Natural killer cell treated with Interleukin-12 subunit alpha and Interleukin-12 subunit beta and Interleukin-15 and Interleukin-18, amount 100 ng/mL, for 72 hours (primary cell): ENCODE measurements around the gene SEPTIN2. TPM values are rescaled to one million over a fixed set of nuclear protein-coding genes. Genes with fewer than 3 reads are reported as not detected.
A peak's percentile ranks its signal among the peaks of the same experiment; 100 is the strongest.
"Not testable (repeated sequence)": the region's sequence is repeated elsewhere in the genome, so short reads cannot be mapped to it uniquely, and the experiment has no call there.

Source experiments
- ATAC-seq, 2 donors: fragments of 150-1000 bp; cut with Tn5 transposase in 1 of 2; sonication (Bioruptor Pico), chemical (Tn5 transposase) in 1 of 2; 2 replicates each; pipeline ENCODE4 v1.10.0; 2021
- DNase-seq: peaks from one replicate; pipeline ENCODE4 v3.0.0; 2022; ENCODE audit warnings: low spot score
- H3K27ac Mint-ChIP-seq, 2 donors: 1 replicate in 1 of 2; 2 replicates in 1 of 2; pipeline ENCODE4 v1.8.0; 2022; ENCODE audit warnings: mixed read lengths in 2 of 2, mild to moderate bottlenecking in 1 of 2, moderate library complexity in 1 of 2
- H3K27me3 Mint-ChIP-seq, 2 donors: 1 replicate in 1 of 2; 2 replicates in 1 of 2; pipeline ENCODE4 v1.8.0; 2022; ENCODE audit warnings: mixed read lengths in 2 of 2
- H3K36me3 Mint-ChIP-seq: one replicate; pipeline ENCODE4 v1.8.0; 2022; ENCODE audit warnings: mixed read lengths
- H3K4me1 Mint-ChIP-seq, 2 donors: 1 replicate in 1 of 2; 2 replicates in 1 of 2; pipeline ENCODE4 v1.8.0; 2022; ENCODE audit warnings: low read depth in 2 of 2, mixed read lengths in 2 of 2, mild to moderate bottlenecking in 1 of 2
- H3K4me3 Mint-ChIP-seq: one replicate; pipeline ENCODE4 v1.8.0; 2022; ENCODE audit warnings: mixed read lengths
- H3K9me3 Mint-ChIP-seq: 2 replicates; pipeline ENCODE4 v1.8.0; 2022; ENCODE audit warnings: mixed read lengths
- total RNA-seq, 2 donors: library from RNA; stranded (reverse); gene quantifications; one replicate each; pipeline ENCODE4 v1.2.3, GENCODE V29; 2022

Gene SEPTIN2
- total RNA-seq, 2 donors from 2014 or later, result 246 to 264 TPM

GRCh38 chr2:241378816-241379215 is 63.1 kb downstream of the SEPTIN2 start:
- H3K9me3 Mint-ChIP-seq, result no peaks in the 10 kb centered on the region
- ATAC-seq, result no peak
- H3K4me1 Mint-ChIP-seq, result peaks cover 16 to 19% of the 10 kb centered on the region in 2 donors
- H3K27ac Mint-ChIP-seq, result no peak overlapping the region
- no peaks in the 10 kb centered on the region for H3K27me3 Mint-ChIP-seq
- no peak overlapping the region for H3K4me3 Mint-ChIP-seq
- H3K36me3 Mint-ChIP-seq, result peaks cover 11% of the 10 kb centered on the region
- DNase-seq, result no peak

- DNase-seq (no peak), ATAC-seq (no peak)
- Mint-ChIP-seq H3K4me3 (no peak overlapping the region), H3K36me3 (peaks cover 11% of the 10 kb centered on the region), H3K27me3 (no peaks in the 10 kb centered on the region), H3K4me1 (peaks cover 16 to 19% of the 10 kb centered on the region in 2 donors), H3K27ac (no peak overlapping the region), H3K9me3 (no peaks in the 10 kb centered on the region)
These were observed 64.1 kb downstream of the SEPTIN2 start for GRCh38 chr2:241379481-241380480.

- H3K4me1 Mint-ChIP-seq, result peaks cover 12 to 15% of the 10 kb centered on the region in 2 donors
- no peak for DNase-seq
These were observed 66.1 kb downstream of the SEPTIN2 start for GRCh38 chr2:241381872-241382271.

GRCh38 chr2:241385450-241385849 is 69.7 kb downstream of the SEPTIN2 start:
- ATAC-seq, H3K4me3 Mint-ChIP-seq, H3K9me3 Mint-ChIP-seq, DNase-seq, H3K36me3 Mint-ChIP-seq, H3K27ac Mint-ChIP-seq, H3K27me3 Mint-ChIP-seq: not testable (repeated sequence)
- H3K4me1 Mint-ChIP-seq, result peaks cover 11 to 12% of the 10 kb centered on the region in 2 donors

More at GRCh38 chr2:241381872-241382271, 66.1 kb downstream of the SEPTIN2 start:
- no peak for ATAC-seq
- H3K9me3 Mint-ChIP-seq, result no peaks in the 10 kb centered on the region
- H3K27me3 Mint-ChIP-seq, result no peaks in the 10 kb centered on the region
- H3K27ac Mint-ChIP-seq, result no peak overlapping the region
- peaks cover 7% of the 10 kb centered on the region for H3K36me3 Mint-ChIP-seq
- H3K4me3 Mint-ChIP-seq, result no peak overlapping the region

GRCh38 chr2:241386519-241386918 is 70.8 kb downstream of the SEPTIN2 start:
- Mint-ChIP-seq H3K27ac (no peak overlapping the region), H3K9me3 (no peaks in the 10 kb centered on the region), H3K36me3 (peaks cover 6% of the 10 kb centered on the region), H3K4me1 (peaks cover 14 to 18% of the 10 kb centered on the region in 2 donors), H3K4me3 (no peak overlapping the region), H3K27me3 (no peaks in the 10 kb centered on the region)
- DNase-seq, result no peak
- ATAC-seq, result no peak

GRCh38 chr2:241389697-241390096 is 74.0 kb downstream of the SEPTIN2 start:
- peaks cover 3 to 6% of the 10 kb centered on the region in 2 donors for H3K4me1 Mint-ChIP-seq
- no peak overlapping the region for H3K4me3 Mint-ChIP-seq
- H3K27me3 Mint-ChIP-seq, result no peaks in the 10 kb centered on the region
- DNase-seq (no peak), ATAC-seq (no peak)
- no peaks in the 10 kb centered on the region for H3K36me3 Mint-ChIP-seq
- no peaks in the 10 kb centered on the region for H3K9me3 Mint-ChIP-seq
- H3K27ac Mint-ChIP-seq, result no peak overlapping the region

GRCh38 chr2:241390301-241391206 is 74.8 kb downstream of the SEPTIN2 start:
- ATAC-seq (no peak), DNase-seq (no peak)
- no peaks in the 10 kb centered on the region for H3K9me3 Mint-ChIP-seq
- H3K4me1 Mint-ChIP-seq, result peaks cover 3 to 6% of the 10 kb centered on the region in 2 donors
- H3K36me3 Mint-ChIP-seq, result no peaks in the 10 kb centered on the region
- H3K4me3 Mint-ChIP-seq, result no peak overlapping the region
- H3K27ac Mint-ChIP-seq, result no peak overlapping the region
- no peaks in the 10 kb centered on the region for H3K27me3 Mint-ChIP-seq

GRCh38 chr2:241391892-241392665 is 76.4 kb downstream of the SEPTIN2 start:
- H3K4me3 Mint-ChIP-seq, result no peak overlapping the region
- ATAC-seq, result no peak
- H3K9me3 Mint-ChIP-seq, result no peaks in the 10 kb centered on the region
- H3K27ac Mint-ChIP-seq, result peak overlapping the region in 1 of 2 donors; percentile 32
- H3K27me3 Mint-ChIP-seq, result no peaks in the 10 kb centered on the region
- H3K4me1 Mint-ChIP-seq, result peaks cover 3 to 6% of the 10 kb centered on the region in 2 donors
- no peaks in the 10 kb centered on the region for H3K36me3 Mint-ChIP-seq
- DNase-seq, result no peak

GRCh38 chr2:241392753-241393152 is 77.0 kb downstream of the SEPTIN2 start:
- H3K36me3 Mint-ChIP-seq, H3K27me3 Mint-ChIP-seq, ATAC-seq: not testable (repeated sequence)

GRCh38 chr2:241393524-241394196 is 77.9 kb downstream of the SEPTIN2 start:
- H3K4me1 Mint-ChIP-seq, result peaks cover 3 to 6% of the 10 kb centered on the region in 2 donors
- no peaks in the 10 kb centered on the region for H3K9me3 Mint-ChIP-seq
- no peaks in the 10 kb centered on the region for H3K27me3 Mint-ChIP-seq
- ATAC-seq (peak in 1 of 2 donors; percentile 70), DNase-seq (no peak)
- H3K36me3 Mint-ChIP-seq, result no peaks in the 10 kb centered on the region
- no peak overlapping the region for H3K4me3 Mint-ChIP-seq
- no peak overlapping the region for H3K27ac Mint-ChIP-seq

More at GRCh38 chr2:241392753-241393152, 77.0 kb downstream of the SEPTIN2 start:
- H3K9me3 Mint-ChIP-seq, H3K4me3 Mint-ChIP-seq, H3K27ac Mint-ChIP-seq, DNase-seq, H3K4me1 Mint-ChIP-seq: not testable (repeated sequence)

- H3K27ac Mint-ChIP-seq, H3K36me3 Mint-ChIP-seq, H3K9me3 Mint-ChIP-seq, H3K27me3 Mint-ChIP-seq, H3K4me3 Mint-ChIP-seq, H3K4me1 Mint-ChIP-seq, DNase-seq, ATAC-seq: not testable (repeated sequence)
These were observed 81.1 kb downstream of the SEPTIN2 start for GRCh38 chr2:241396809-241397208.

- H3K27ac Mint-ChIP-seq, result no peak overlapping the region
- DNase-seq (no peak), ATAC-seq (no peak)
- no peaks in the 10 kb centered on the region for H3K27me3 Mint-ChIP-seq
- no peaks in the 10 kb centered on the region for H3K4me1 Mint-ChIP-seq
- H3K4me3 Mint-ChIP-seq, result no peak overlapping the region
- no peaks in the 10 kb centered on the region for H3K36me3 Mint-ChIP-seq
- H3K9me3 Mint-ChIP-seq, result no peaks in the 10 kb centered on the region
These were observed 84.5 kb downstream of the SEPTIN2 start for GRCh38 chr2:241399941-241400922.
